GM23248 (cell line): ENCODE measurements around the gene FSIP1. TPM values are rescaled to one million over a fixed set of nuclear protein-coding genes. Genes with fewer than 3 reads are reported as not detected.

Experiments
- DNase-seq: peaks from one replicate; pipeline ENCODE4 v3.0.0-alpha.2; 2015
- H2AFZ ChIP-seq: fragments of 200-600 bp; sonication (generic); 2 replicates; pipeline ENCODE4 v1.6.1; 2016; ENCODE audit warnings: antibody characterized with exemption
- H3F3A ChIP-seq: fragments of 200-600 bp; sonication (generic); 2 replicates; pipeline ENCODE4 v1.6.1; 2016; ENCODE audit warnings: mild to moderate bottlenecking, antibody characterized with exemption, mixed run types; ENCODE audit not compliant: insufficient read depth
- H3K27ac ChIP-seq: fragments of 200-600 bp; sonication (generic); 2 replicates; pipeline ENCODE4 v1.5.1; 2016; ENCODE audit warnings: mild to moderate bottlenecking
- H3K27me3 ChIP-seq: fragments of 200-600 bp; sonication (generic); replicated peaks from 2 replicates; pipeline ENCODE4 v1.6.1; 2016; ENCODE audit warnings: mild to moderate bottlenecking; ENCODE audit not compliant: insufficient read depth
- H3K36me3 ChIP-seq: fragments of 200-600 bp; sonication (generic); 2 replicates; pipeline ENCODE4 v1.6.1; 2016; ENCODE audit warnings: low read depth, mild to moderate bottlenecking
- H3K4me1 ChIP-seq: fragments of 200-600 bp; sonication (generic); 2 replicates; pipeline ENCODE4 v1.6.1; 2016; ENCODE audit warnings: mild to moderate bottlenecking; ENCODE audit not compliant: insufficient read depth
- H3K4me2 ChIP-seq: fragments of 200-600 bp; sonication (generic); one replicate; pipeline ENCODE4 v1.6.1; 2016; ENCODE audit warnings: mild to moderate bottlenecking; ENCODE audit not compliant: unreplicated experiment
- H3K4me3 ChIP-seq: fragments of 200-600 bp; sonication (generic); 2 replicates; pipeline ENCODE4 v1.5.1; 2016; ENCODE audit warnings: mild to moderate bottlenecking
- H3K79me2 ChIP-seq: fragments of 200-600 bp; sonication (generic); 2 replicates; pipeline ENCODE4 v1.6.1; 2016; ENCODE audit warnings: mild to moderate bottlenecking; ENCODE audit not compliant: insufficient read depth
- H3K9ac ChIP-seq: fragments of 200-600 bp; sonication (generic); 2 replicates; pipeline ENCODE4 v1.6.1; 2016; ENCODE audit warnings: mild to moderate bottlenecking
- H3K9me2 ChIP-seq: fragments of 200-600 bp; sonication (generic); 2 replicates; pipeline ENCODE4 v1.6.1; 2016; ENCODE audit warnings: mixed run types, mild to moderate bottlenecking, moderate library complexity; ENCODE audit not compliant: insufficient read depth
- H3K9me3 ChIP-seq: fragments of 200-600 bp; sonication (generic); one replicate; pipeline ENCODE4 v1.6.1; 2017; ENCODE audit warnings: low read depth
- H4K20me1 ChIP-seq: fragments of 200-600 bp; sonication (generic); 2 replicates; pipeline ENCODE4 v1.6.0; 2016; ENCODE audit not compliant: insufficient read depth
- EZH2 ChIP-seq: fragments of 200-600 bp; sonication (generic); IDR thresholded peaks from 2 replicates; pipeline ENCODE4 v1.6.1; 2018; ENCODE audit warnings: antibody characterized with exemption, mild to moderate bottlenecking; ENCODE audit not compliant: insufficient read depth, poor library complexity, severe bottlenecking
- EZH2phosphoT487 ChIP-seq: fragments of 200-600 bp; sonication (generic); IDR thresholded peaks from 2 replicates; pipeline ENCODE4 v1.6.1; 2018; ENCODE audit warnings: antibody characterized with exemption, moderate library complexity, mild to moderate bottlenecking, low read depth; ENCODE audit not compliant: insufficient read depth
- WGBS, 2 experiments: methylation state at CpG; one replicate each; pipeline ENCODE4 v1.1.6; 2015 to 2017; ENCODE audit warnings: low lambda C conversion rate in 2 of 2, low coverage in 1 of 2; ENCODE audit errors: missing lambda C conversion rate in 2 of 2; 5-methylcytosine and 5-hydroxymethylcytosine counted together
- in situ Hi-C: fragments of 300-500 bp; cut with MboI; formaldehyde crosslinking; loops from 2 replicates; pipeline ENCODE4 v1.15.0; 2020
- polyA plus RNA-seq: library from polyadenylated mRNA; unstranded; fragments of >200 nt; fragmentation: Nextera tagmentation; extraction: Ambion mirVana; gene quantifications from 2 replicates; pipeline ENCODE4 v1.2.1, GENCODE V29; 2016
- total RNA-seq: library from RNA; depleted of rRNA; stranded (reverse); fragments of >200 nt; shearing (Covaris generic); gene quantifications from 2 replicates; pipeline ENCODE4 v1.2.3, GENCODE V29; 2014

FSIP1 gene
- total and polyA plus RNA-seq, 2 experiments from 2014 or later, result 2.4 TPM

DNA sequence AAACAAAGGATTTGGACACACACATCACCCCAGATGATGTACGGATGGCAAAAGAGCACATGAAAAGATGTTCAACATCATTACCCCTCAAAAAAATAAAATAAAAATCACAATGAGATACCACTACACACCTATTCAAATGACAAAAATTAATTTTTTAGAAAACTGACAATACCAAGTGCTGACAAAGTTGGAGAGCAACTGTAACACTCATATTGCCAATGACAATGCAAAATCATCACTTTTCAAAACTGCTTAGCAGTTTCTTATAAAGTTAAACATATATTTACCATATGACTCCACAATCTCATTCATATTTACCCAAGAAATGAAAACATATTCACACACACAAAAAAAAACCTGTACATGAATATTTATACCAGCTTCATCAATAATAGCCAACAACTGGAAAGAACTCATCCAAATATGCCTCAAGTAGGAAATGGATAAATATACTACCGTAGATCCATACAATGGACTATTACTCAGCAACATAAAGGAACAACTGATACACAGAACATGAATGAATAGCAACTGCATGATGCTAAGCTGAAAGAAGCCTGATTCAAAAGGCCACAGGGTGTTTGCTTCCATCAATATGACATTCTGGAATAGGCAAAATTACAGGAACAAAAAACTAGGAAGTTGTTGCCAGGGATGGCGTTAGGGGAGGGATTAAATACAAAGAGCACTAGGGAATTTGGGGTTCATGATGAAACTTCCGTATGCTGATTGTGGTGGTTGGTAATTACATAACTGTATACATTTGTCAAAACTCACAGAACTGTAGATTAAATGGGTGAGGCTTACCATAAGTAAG lies 1.3 kb downstream of the FSIP1 start:
- H3K4me1 ChIP-seq, result peaks cover 23% of the 10 kb centered on the region
- H3F3A ChIP-seq, result peaks cover 33% of the 10 kb centered on the region
- 84 to 90% methylated on average over 4 of the region's 4 CpGs for WGBS, 2 experiments
- no peaks in the 10 kb centered on the region for H3K27me3 ChIP-seq
- H3K9me2 ChIP-seq, result no peaks in the 10 kb centered on the region
- no peaks in the 10 kb centered on the region for H3K9me3 ChIP-seq
- in situ Hi-C loops, result no loop called here
- DNase-seq, result no peak
- 0 out of 2 replicates have a peak overlapping the region, but pooled peaks have one; percentile 94 for H2AFZ ChIP-seq
- H3K4me3 ChIP-seq, result peak overlapping the region; percentile 98; the same call in 1 of the 2 replicates
- no peak overlapping the region for H3K9ac ChIP-seq
- peaks cover 21% of the 10 kb centered on the region for H3K79me2 ChIP-seq
- H3K4me2 ChIP-seq, result peak overlapping the region; percentile 45
- TF ChIP-seq EZH2 (no peak), EZH2phosphoT487 (no peak)
- H3K27ac ChIP-seq, result no peak overlapping the region
- H4K20me1 ChIP-seq, result no peaks in the 10 kb centered on the region
- no peaks in the 10 kb centered on the region for H3K36me3 ChIP-seq

DNA sequence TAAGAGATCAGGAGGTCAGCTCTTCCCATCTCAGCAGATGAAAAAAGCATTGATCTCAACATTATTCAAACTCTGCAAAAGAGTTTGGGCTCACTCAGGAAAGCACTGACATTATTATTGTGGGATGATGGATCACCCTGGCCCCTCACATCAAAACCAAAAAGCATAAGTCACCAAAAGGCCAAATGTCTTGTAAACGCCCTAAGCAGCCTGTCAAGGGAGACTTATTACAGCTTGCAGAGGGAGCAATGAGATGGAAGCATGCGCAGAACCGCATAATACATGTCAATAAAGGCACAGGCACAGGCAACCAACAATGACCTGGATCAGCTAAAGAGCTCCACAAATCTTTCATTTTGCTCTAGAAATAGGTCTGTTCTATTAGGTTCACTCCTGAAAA lies 4.6 kb downstream of the FSIP1 start:
- no peak for DNase-seq
- H3K4me2 ChIP-seq, result no peak overlapping the region
- no peak overlapping the region for H3K9ac ChIP-seq
- peaks cover 12% of the 10 kb centered on the region for H3F3A ChIP-seq
- WGBS, 2 experiments, result 76 to 79% methylated on average over 3 of the region's 3 CpGs
- no peaks in the 10 kb centered on the region for H3K4me1 ChIP-seq
- H4K20me1 ChIP-seq, result no peaks in the 10 kb centered on the region
- H3K4me3 ChIP-seq, result no peak overlapping the region
- no peak overlapping the region for H3K27ac ChIP-seq
- H2AFZ ChIP-seq, result no peak overlapping the region
- no peaks in the 10 kb centered on the region for H3K36me3 ChIP-seq
- H3K9me3 ChIP-seq, result no peaks in the 10 kb centered on the region
- peaks cover 2% of the 10 kb centered on the region; the same call in 1 of the 2 replicates for H3K79me2 ChIP-seq
- TF ChIP-seq EZH2phosphoT487, result no peak
- TF ChIP-seq EZH2, result no peak
- no peaks in the 10 kb centered on the region for H3K27me3 ChIP-seq
- no peaks in the 10 kb centered on the region for H3K9me2 ChIP-seq
- in situ Hi-C loops, result no loop called here

GRCh38 chr15:39777496-39777895 lies 5.1 kb downstream of the FSIP1 start:
- 73 to 78% methylated on average over 4 of the region's 4 CpGs for WGBS, 2 experiments
- Histone ChIP-seq H3K4me3 (no peak overlapping the region), H4K20me1 (no peaks in the 10 kb centered on the region), H3K9me2 (no peaks in the 10 kb centered on the region), H3F3A (peaks cover 11% of the 10 kb centered on the region; the same call in 1 of the 2 replicates), H3K79me2 (no peaks in the 10 kb centered on the region), H3K9me3 (no peaks in the 10 kb centered on the region), H3K27me3 (no peaks in the 10 kb centered on the region), H3K4me2 (no peak overlapping the region), H2AFZ (no peak overlapping the region), H3K36me3 (no peaks in the 10 kb centered on the region), H3K27ac (no peak overlapping the region), H3K4me1 (no peaks in the 10 kb centered on the region), H3K9ac (no peak overlapping the region)
- DNase-seq, result peak; percentile 20
- TF ChIP-seq EZH2phosphoT487 (no peak), EZH2 (no peak)
- in situ Hi-C loops, result no loop called here

- Histone ChIP-seq H3K9me2 (no peaks in the 10 kb centered on the region), H3K27ac (no peak overlapping the region), H3F3A (peaks cover 10% of the 10 kb centered on the region), H3K79me2 (no peaks in the 10 kb centered on the region), H3K4me2 (no peak overlapping the region), H4K20me1 (no peaks in the 10 kb centered on the region), H3K27me3 (no peaks in the 10 kb centered on the region), H2AFZ (no peak overlapping the region), H3K9me3 (no peaks in the 10 kb centered on the region), H3K4me1 (peaks cover 11% of the 10 kb centered on the region), H3K9ac (no peak overlapping the region), H3K36me3 (no peaks in the 10 kb centered on the region), H3K4me3 (no peak overlapping the region)
- WGBS, 2 experiments, result 74 to 86% methylated on average over 4 of the region's 4 CpGs
- in situ Hi-C loops, result no loop called here
- TF ChIP-seq EZH2 (no peak), EZH2phosphoT487 (no peak)
- DNase-seq, result no peak
Observed at GRCh38 chr15:39776068-39776467, 6.6 kb downstream of the FSIP1 start.
